ENCODE data around the gene LGR5. TPM values are rescaled to one million over a fixed set of nuclear protein-coding genes. Genes with fewer than 3 reads are reported as not detected.

The LGR5 gene
- total RNA-seq, 1 donor from 2014 or later, result not detected

- TF ChIP-seq CTCF (IDR thresholded peaks at IDR 0.05; ENCODE audit: borderline replicate concordance), result no peak
- Histone ChIP-seq H3K27ac (replicated peaks) (no peak overlapping the region), H3K36me3 (no peaks in the 10 kb centered on the region), H3K4me3 (no peak overlapping the region), H3K9me3 (replicated peaks) (no peaks in the 10 kb centered on the region), H3K27me3 (ENCODE audit: low read depth) (no peaks in the 10 kb centered on the region), H3K4me1 (no peaks in the 10 kb centered on the region)
- no peak for DNase-seq
- intact Hi-C loops (cut with micrococcal nuclease), result no loop called here
Observed at GRCh38 chr12:71576496-71576895, 136.9 kb downstream of the LGR5 start.

GRCh38 chr12:71578694-71579258, 139.2 kb downstream of the LGR5 start:
- Histone ChIP-seq H3K27me3 (ENCODE audit: low read depth) (no peaks in the 10 kb centered on the region), H3K27ac (replicated peaks) (no peak overlapping the region), H3K9me3 (replicated peaks) (no peaks in the 10 kb centered on the region), H3K36me3 (no peaks in the 10 kb centered on the region), H3K4me1 (no peaks in the 10 kb centered on the region), H3K4me3 (no peak overlapping the region)
- DNase-seq, result no peak
- intact Hi-C loops (cut with micrococcal nuclease), result no loop called here
- TF ChIP-seq CTCF (IDR thresholded peaks at IDR 0.05; ENCODE audit: borderline replicate concordance), result no peak

- Histone ChIP-seq H3K4me3 (no peak overlapping the region), H3K27me3 (ENCODE audit: low read depth) (no peaks in the 10 kb centered on the region), H3K27ac (replicated peaks) (no peak overlapping the region), H3K4me1 (no peaks in the 10 kb centered on the region), H3K36me3 (no peaks in the 10 kb centered on the region), H3K9me3 (replicated peaks) (no peaks in the 10 kb centered on the region)
- DNase-seq, result no peak
- intact Hi-C loops (cut with micrococcal nuclease), result no loop called here
- TF ChIP-seq CTCF (IDR thresholded peaks at IDR 0.05; ENCODE audit: borderline replicate concordance), result no peak
Observed at GRCh38 chr12:71581206-71581605, 141.6 kb downstream of the LGR5 start.

- TF ChIP-seq CTCF (IDR thresholded peaks at IDR 0.05; ENCODE audit: borderline replicate concordance), result no peak
- H3K27ac ChIP-seq (replicated peaks), result no peak overlapping the region
- H3K27me3 ChIP-seq (ENCODE audit: low read depth), result no peaks in the 10 kb centered on the region
- intact Hi-C loops (cut with micrococcal nuclease), result no loop called here
- H3K4me3 ChIP-seq, result no peak overlapping the region
- no peaks in the 10 kb centered on the region for H3K9me3 ChIP-seq (replicated peaks)
- no peak for DNase-seq
- no peaks in the 10 kb centered on the region for H3K4me1 ChIP-seq
- no peaks in the 10 kb centered on the region for H3K36me3 ChIP-seq
Observed at GRCh38 chr12:71582925-71583324, 143.3 kb downstream of the LGR5 start.

- no peak for TF ChIP-seq CTCF (IDR thresholded peaks at IDR 0.05; ENCODE audit: borderline replicate concordance)
- no peaks in the 10 kb centered on the region for H3K36me3 ChIP-seq
- H3K27ac ChIP-seq (replicated peaks), result no peak overlapping the region
- intact Hi-C loops (cut with micrococcal nuclease), result no loop called here
- no peaks in the 10 kb centered on the region for H3K9me3 ChIP-seq (replicated peaks)
- no peaks in the 10 kb centered on the region for H3K4me1 ChIP-seq
- DNase-seq, result no peak
- H3K27me3 ChIP-seq (ENCODE audit: low read depth), result no peaks in the 10 kb centered on the region
- H3K4me3 ChIP-seq, result no peak overlapping the region
Observed at GRCh38 chr12:71584356-71584755, 144.8 kb downstream of the LGR5 start.
